Measurements from ENCODE around the gene NDUFA1.

The NDUFA1 gene

GRCh38 chrX:119895843-119896326 lies 24.3 kb downstream of the NDUFA1 start, which contains the start of gene AKAP14:
AKAP14 (plus strand) TSS chrX:119895893; CDS start chrX:119903224, 7,331 bp downstream.
- Histone ChIP-seq H3K14ac (ENCODE audit: low read length) (no peak within 1 kb of the TSS), H4K8ac (ENCODE audit: low read depth, low read length) (no peak within 1 kb of the TSS), H3K36me3 (replicated peaks in 1 of 2; ENCODE audit: control insufficient read depth in 2 of 2, insufficient read depth in 2 of 2, low read length in 2 of 2) (no peaks in the 10 kb centered on the region), H2AK5ac (ENCODE audit: low read depth, low read length) (no peak within 1 kb of the TSS), H3K23ac (ENCODE audit: low read depth, low read length, poor library complexity) (no peak within 1 kb of the TSS), H3K27ac (replicated peaks; ENCODE audit: low read length) (no peak within 1 kb of the TSS), H2BK12ac (ENCODE audit: low read length) (no peak within 1 kb of the TSS), H3K4me2 (ENCODE audit: insufficient read depth, low read length, poor library complexity, severe bottlenecking) (no peak within 1 kb of the TSS), H4K91ac (ENCODE audit: low read depth, low read length, poor library complexity) (no peak within 1 kb of the TSS), H2BK15ac (ENCODE audit: low read length) (no peak within 1 kb of the TSS), H3K4me1 (ENCODE audit: control insufficient read depth in 2 of 2, insufficient read depth in 1 of 2, low read depth in 1 of 2, low read length in 2 of 2) (no peaks in the 10 kb centered on the region), H3K9me3 (replicated peaks in 1 of 2; ENCODE audit: control insufficient read depth in 2 of 2, insufficient read depth in 1 of 2, low read depth in 1 of 2, low read length in 2 of 2) (no peaks in the 10 kb centered on the region), H3K4ac (ENCODE audit: low read length) (no peak within 1 kb of the TSS), H3K18ac (ENCODE audit: low read length) (no peak within 1 kb of the TSS), H3K27me3 (ENCODE audit: control insufficient read depth in 3 of 3, insufficient read depth in 3 of 3, low read depth in 1 of 3, low read length in 3 of 3) (no peaks in the 10 kb centered on the region), H2BK120ac (ENCODE audit: low read depth, low read length) (no peak within 1 kb of the TSS), H2AFZ (ENCODE audit: low read length) (no peak within 1 kb of the TSS), H3K9ac (ENCODE audit: low read depth, low read length, poor library complexity) (no peak within 1 kb of the TSS), H3K79me1 (ENCODE audit: low read depth, low read length) (no peaks in the 10 kb centered on the region), H3K4me3 (ENCODE audit: low read length in 2 of 2) (no peak within 1 kb of the TSS), H2BK5ac (ENCODE audit: low read length) (no peak within 1 kb of the TSS)
- DNase-seq (ENCODE audit: low spot score): no peak
- no CpG with 5 or more reads among the region's 4 CpGs for WGBS, 2 donors (ENCODE audit: extremely low coverage in 2 of 2, insufficient read length in 2 of 2, insufficient replicate concordance in 1 of 2)

- no peaks in the 10 kb centered on the region for H3K79me1 ChIP-seq (ENCODE audit: low read depth, low read length)
- H3K4me3 ChIP-seq (ENCODE audit: low read length in 2 of 2): no peak overlapping the region
- H2BK120ac ChIP-seq (ENCODE audit: low read depth, low read length): no peak overlapping the region
- H2BK12ac ChIP-seq (ENCODE audit: low read length): no peak overlapping the region
- no peaks in the 10 kb centered on the region for H3K4me1 ChIP-seq (ENCODE audit: control insufficient read depth in 2 of 2, insufficient read depth in 1 of 2, low read depth in 1 of 2, low read length in 2 of 2)
- no peaks in the 10 kb centered on the region for H3K36me3 ChIP-seq (replicated peaks in 1 of 2; ENCODE audit: control insufficient read depth in 2 of 2, insufficient read depth in 2 of 2, low read length in 2 of 2)
- no peaks in the 10 kb centered on the region for H3K9me3 ChIP-seq (replicated peaks in 1 of 2; ENCODE audit: control insufficient read depth in 2 of 2, insufficient read depth in 1 of 2, low read depth in 1 of 2, low read length in 2 of 2)
- DNase-seq (ENCODE audit: low spot score): no peak
- no peak overlapping the region for H3K14ac ChIP-seq (ENCODE audit: low read length)
- no peak overlapping the region for H3K4ac ChIP-seq (ENCODE audit: low read length)
- no peak overlapping the region for H2BK5ac ChIP-seq (ENCODE audit: low read length)
- no peak overlapping the region for H4K8ac ChIP-seq (ENCODE audit: low read depth, low read length)
- no peak overlapping the region for H3K23ac ChIP-seq (ENCODE audit: low read depth, low read length, poor library complexity)
- no peak overlapping the region for H2AFZ ChIP-seq (ENCODE audit: low read length)
- H2BK15ac ChIP-seq (ENCODE audit: low read length): no peak overlapping the region
- H4K91ac ChIP-seq (ENCODE audit: low read depth, low read length, poor library complexity): no peak overlapping the region
- WGBS, 2 donors (ENCODE audit: extremely low coverage in 2 of 2, insufficient read length in 2 of 2, insufficient replicate concordance in 1 of 2): no CpG with 5 or more reads among the region's 2 CpGs
- H2AK5ac ChIP-seq (ENCODE audit: low read depth, low read length): no peak overlapping the region
- no peak overlapping the region for H3K4me2 ChIP-seq (ENCODE audit: insufficient read depth, low read length, poor library complexity, severe bottlenecking)
- no peak overlapping the region for H3K18ac ChIP-seq (ENCODE audit: low read length)
- H3K27ac ChIP-seq (replicated peaks; ENCODE audit: low read length): no peak overlapping the region
- no peak overlapping the region for H3K9ac ChIP-seq (ENCODE audit: low read depth, low read length, poor library complexity)
- H3K27me3 ChIP-seq (ENCODE audit: control insufficient read depth in 3 of 3, insufficient read depth in 3 of 3, low read depth in 1 of 3, low read length in 3 of 3): no peaks in the 10 kb centered on the region
These were observed 27.5 kb downstream of the NDUFA1 start for GRCh38 chrX:119899125-119899524.

GRCh38 chrX:119900976-119901375 lies 29.3 kb downstream of the NDUFA1 start:
- Histone ChIP-seq H3K27me3 (ENCODE audit: control insufficient read depth in 3 of 3, insufficient read depth in 3 of 3, low read depth in 1 of 3, low read length in 3 of 3) (peaks cover 0 to 4% (median 0%) of the 10 kb centered on the region in 3 experiments), H3K4me1 (ENCODE audit: control insufficient read depth in 2 of 2, insufficient read depth in 1 of 2, low read depth in 1 of 2, low read length in 2 of 2) (no peaks in the 10 kb centered on the region), H3K36me3 (replicated peaks in 1 of 2; ENCODE audit: control insufficient read depth in 2 of 2, insufficient read depth in 2 of 2, low read length in 2 of 2) (no peaks in the 10 kb centered on the region), H2AK5ac (ENCODE audit: low read depth, low read length) (no peak overlapping the region), H4K8ac (ENCODE audit: low read depth, low read length) (no peak overlapping the region), H4K91ac (ENCODE audit: low read depth, low read length, poor library complexity) (no peak overlapping the region), H2AFZ (ENCODE audit: low read length) (no peak overlapping the region), H2BK5ac (ENCODE audit: low read length) (no peak overlapping the region), H2BK120ac (ENCODE audit: low read depth, low read length) (no peak overlapping the region), H3K18ac (ENCODE audit: low read length) (no peak overlapping the region), H3K23ac (ENCODE audit: low read depth, low read length, poor library complexity) (no peak overlapping the region), H3K79me1 (ENCODE audit: low read depth, low read length) (no peaks in the 10 kb centered on the region), H3K27ac (replicated peaks; ENCODE audit: low read length) (no peak overlapping the region), H2BK15ac (ENCODE audit: low read length) (no peak overlapping the region), H3K4me2 (ENCODE audit: insufficient read depth, low read length, poor library complexity, severe bottlenecking) (no peak overlapping the region), H3K9me3 (replicated peaks in 1 of 2; ENCODE audit: control insufficient read depth in 2 of 2, insufficient read depth in 1 of 2, low read depth in 1 of 2, low read length in 2 of 2) (no peaks in the 10 kb centered on the region), H2BK12ac (ENCODE audit: low read length) (no peak overlapping the region), H3K14ac (ENCODE audit: low read length) (no peak overlapping the region), H3K4ac (ENCODE audit: low read length) (no peak overlapping the region), H3K9ac (ENCODE audit: low read depth, low read length, poor library complexity) (no peak overlapping the region), H3K4me3 (ENCODE audit: low read length in 2 of 2) (no peak overlapping the region)
- no peak for DNase-seq (ENCODE audit: low spot score)
- WGBS, 2 donors (ENCODE audit: extremely low coverage in 2 of 2, insufficient read length in 2 of 2, insufficient replicate concordance in 1 of 2): no CpG with 5 or more reads among the region's 1 CpG

GRCh38 chrX:119916310-119916709 lies 44.7 kb downstream of the NDUFA1 start:
- WGBS, 2 donors (ENCODE audit: extremely low coverage in 2 of 2, insufficient read length in 2 of 2, insufficient replicate concordance in 1 of 2): no CpG with 5 or more reads among the region's 5 CpGs
- H3K27me3 ChIP-seq (ENCODE audit: control insufficient read depth in 3 of 3, insufficient read depth in 3 of 3, low read depth in 1 of 3, low read length in 3 of 3): no peaks in the 10 kb centered on the region
- no peak overlapping the region for H3K9ac ChIP-seq (ENCODE audit: low read depth, low read length, poor library complexity)
- DNase-seq (ENCODE audit: low spot score): no peak
- H3K4me3 ChIP-seq (ENCODE audit: low read length in 2 of 2): no peak overlapping the region
- no peak overlapping the region for H3K4me2 ChIP-seq (ENCODE audit: insufficient read depth, low read length, poor library complexity, severe bottlenecking)
- no peak overlapping the region for H2AK5ac ChIP-seq (ENCODE audit: low read depth, low read length)
- H4K8ac ChIP-seq (ENCODE audit: low read depth, low read length): no peak overlapping the region
- H3K27ac ChIP-seq (replicated peaks; ENCODE audit: low read length): no peak overlapping the region
- H3K79me1 ChIP-seq (ENCODE audit: low read depth, low read length): no peaks in the 10 kb centered on the region
- H3K4ac ChIP-seq (ENCODE audit: low read length): no peak overlapping the region
- H2BK5ac ChIP-seq (ENCODE audit: low read length): no peak overlapping the region
- no peak overlapping the region for H3K18ac ChIP-seq (ENCODE audit: low read length)
- no peaks in the 10 kb centered on the region for H3K9me3 ChIP-seq (replicated peaks in 1 of 2; ENCODE audit: control insufficient read depth in 2 of 2, insufficient read depth in 1 of 2, low read depth in 1 of 2, low read length in 2 of 2)
- no peak overlapping the region for H2BK12ac ChIP-seq (ENCODE audit: low read length)
- no peak overlapping the region for H3K23ac ChIP-seq (ENCODE audit: low read depth, low read length, poor library complexity)
- no peak overlapping the region for H2AFZ ChIP-seq (ENCODE audit: low read length)
- H3K36me3 ChIP-seq (replicated peaks in 1 of 2; ENCODE audit: control insufficient read depth in 2 of 2, insufficient read depth in 2 of 2, low read length in 2 of 2): no peaks in the 10 kb centered on the region
- no peak overlapping the region for H3K14ac ChIP-seq (ENCODE audit: low read length)
- H2BK120ac ChIP-seq (ENCODE audit: low read depth, low read length): no peak overlapping the region
- no peak overlapping the region for H2BK15ac ChIP-seq (ENCODE audit: low read length)
- no peaks in the 10 kb centered on the region for H3K4me1 ChIP-seq (ENCODE audit: control insufficient read depth in 2 of 2, insufficient read depth in 1 of 2, low read depth in 1 of 2, low read length in 2 of 2)
- no peak overlapping the region for H4K91ac ChIP-seq (ENCODE audit: low read depth, low read length, poor library complexity)

Data from neuronal stem cell (in vitro differentiated cells).